ENCODE measurements around the gene SPHKAP. TPM values are rescaled to one million over a fixed set of nuclear protein-coding genes. Genes with fewer than 3 reads are reported as not detected.

The SPHKAP gene
- total and polyA plus RNA-seq, 2 donors (not counting 3 experiments of a cell fraction or from before 2014, with no cell fraction given): not detected

DNA sequence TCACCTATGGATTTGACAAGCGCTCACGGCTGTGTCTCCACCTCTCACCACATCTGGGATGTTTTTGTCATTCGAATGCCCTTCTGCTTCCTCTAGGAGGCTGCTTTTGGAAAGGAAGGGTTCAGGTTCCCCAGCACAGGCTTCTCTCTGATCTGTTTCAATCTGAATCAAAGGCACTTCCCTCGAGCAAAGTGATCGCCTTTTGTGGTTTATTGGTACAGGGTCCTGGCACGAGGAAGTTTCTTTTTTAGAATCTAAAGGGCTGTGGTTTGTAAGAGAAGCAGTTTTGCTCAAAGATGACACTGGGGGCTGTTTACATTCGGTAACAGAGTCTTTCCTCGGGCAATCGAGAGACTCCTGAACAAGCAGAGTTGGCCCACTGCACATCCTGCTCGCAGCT lies 165.1 kb downstream of the SPHKAP start:
- no peak for DNase-seq (ENCODE audit: low read depth, low spot score)
- no peaks in the 10 kb centered on the region for H3K36me3 ChIP-seq (ENCODE audit: control insufficient read depth in 2 of 2, extremely low read depth in 1 of 2, insufficient read depth in 2 of 2, low read length in 2 of 2)
- FAIRE-seq: no peak
- no TSS peak for BruUV-seq (replicated peaks)
- ChIA-PET CTCF (no interaction called here), POLR2A (no interaction called here)
- no peaks in the 10 kb centered on the region for H3K27me3 ChIP-seq (ENCODE audit: control insufficient read depth in 2 of 2, insufficient read depth in 2 of 2, low read length in 2 of 2)
- no peaks in the 10 kb centered on the region for H4K20me1 ChIP-seq (replicated peaks; ENCODE audit: control insufficient read depth, extremely low read depth, insufficient read depth, low read length)
- H3K9ac ChIP-seq (replicated peaks; ENCODE audit: extremely low read depth, insufficient read depth, low read length): no peak overlapping the region
- no peak overlapping the region for H2AFZ ChIP-seq (ENCODE audit: low read depth, low read length)
- H3K4me3 ChIP-seq (replicated peaks in 1 of 3; ENCODE audit: insufficient read depth in 1 of 3, low read depth in 1 of 3, low read length in 3 of 3): no peak overlapping the region
- no peak overlapping the region for H3K4me2 ChIP-seq (ENCODE audit: insufficient read depth, low read length)
- H3K9me1 ChIP-seq (replicated peaks; ENCODE audit: control insufficient read depth, extremely low read depth, insufficient read depth, low read length): no peaks in the 10 kb centered on the region
- dilution Hi-C loops (cut with MboI; ENCODE audit: extremely low pct_ligation_motif_present, low sequenced_read_pairs) (no loop called here), intact Hi-C loops (cut with micrococcal nuclease) (no loop called here)
- TF ChIP-seq, protein P1, sequence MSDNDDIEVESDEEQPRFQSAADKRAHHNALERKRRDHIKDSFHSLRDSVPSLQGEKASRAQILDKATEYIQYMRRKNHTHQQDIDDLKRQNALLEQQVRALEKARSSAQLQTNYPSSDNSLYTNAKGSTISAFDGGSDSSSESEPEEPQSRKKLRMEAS (IDR thresholded peaks at IDR 0.05; ENCODE audit: insufficient read depth, insufficient read length): no peak
- TF ChIP-seq POLR2AphosphoS5 (IDR thresholded peaks at IDR 0.05; ENCODE audit: insufficient read depth, low read depth, low read length) (no peak), MYC (IDR thresholded peaks at IDR 0.05; ENCODE audit: low read depth, low read length) (no peak), FOS (IDR thresholded peaks at IDR 0.05; ENCODE audit: borderline replicate concordance, insufficient read depth, low read length) (no peak), EZH2 (IDR thresholded peaks at IDR 0.05; ENCODE audit: borderline replicate concordance, low read depth, low read length, severe bottlenecking) (no peak), JUN (IDR thresholded peaks at IDR 0.05; ENCODE audit: borderline replicate concordance, insufficient read depth, insufficient read length, low read depth) (no peak), CTCF (IDR thresholded peaks at IDR 0.05; ENCODE audit: extremely low read depth in 1 of 2, insufficient read depth in 1 of 2, low read depth in 1 of 2, low read length in 2 of 2) (no peak), GATA2 (IDR thresholded peaks at IDR 0.05; ENCODE audit: insufficient read depth, insufficient read length, low read depth, low read length) (no peak), POLR2A (IDR thresholded peaks at IDR 0.05; ENCODE audit: low read depth, low read length) (no peak)
- peaks cover 3% of the 10 kb centered on the region for H3K9me3 ChIP-seq (replicated peaks; ENCODE audit: control insufficient read depth, insufficient read depth, low read length)
- no peak overlapping the region for H3K27ac ChIP-seq (ENCODE audit: insufficient read depth, low read depth, low read length)
- no peaks in the 10 kb centered on the region for H3K79me2 ChIP-seq (ENCODE audit: control insufficient read depth, insufficient read depth, low read length)
- no peaks in the 10 kb centered on the region for H3K4me1 ChIP-seq (ENCODE audit: control insufficient read depth, extremely low read depth, insufficient read depth, low read length)

All from endothelial cell of umbilical vein (primary cell).